Epithelial cell of esophagus (primary cell): ENCODE data around the gene TRIO.

Source experiments
- DNase-seq: peaks from one replicate; pipeline ENCODE4 v3.0.0; 2010; ENCODE audit warnings: low read depth
- H3K4me3 ChIP-seq: 2 replicates; pipeline ENCODE4 v1.5.1; 2011; ENCODE audit warnings: mild to moderate bottlenecking, low read length, control low read depth
- CTCF ChIP-seq: IDR thresholded peaks from 2 replicates; pipeline ENCODE4 v1.5.1; 2011; ENCODE audit warnings: low read depth, mild to moderate bottlenecking, low read length, control low read depth, inconsistent platforms; ENCODE audit not compliant: insufficient read depth; ENCODE audit errors: missing control alignments

Gene TRIO

GRCh38 chr5:14417276-14417730, 274.2 kb downstream of the TRIO start:
- H3K4me3 ChIP-seq = no peak overlapping the region
- DNase-seq = no peak
- no peak for TF ChIP-seq CTCF

- no peak overlapping the region for H3K4me3 ChIP-seq
- no peak for TF ChIP-seq CTCF
These were observed 274.9 kb downstream of the TRIO start for GRCh38 chr5:14417792-14418765.

GRCh38 chr5:14419686-14420085, 276.5 kb downstream of the TRIO start:
- H3K4me3 ChIP-seq = no peak overlapping the region
- TF ChIP-seq CTCF = no peak
- DNase-seq = no peak

More at GRCh38 chr5:14417792-14418765, 274.9 kb downstream of the TRIO start:
- DNase-seq = no peak

GRCh38 chr5:14420101-14420811, 277.1 kb downstream of the TRIO start:
- peak; percentile 48 for DNase-seq
- no peak overlapping the region for H3K4me3 ChIP-seq
- no peak for TF ChIP-seq CTCF

- peak; percentile 78 for DNase-seq
- TF ChIP-seq CTCF = no peak
- H3K4me3 ChIP-seq = no peak overlapping the region
These were observed 278.7 kb downstream of the TRIO start for GRCh38 chr5:14421851-14422250.

- no peak overlapping the region for H3K4me3 ChIP-seq
- no peak for DNase-seq
- no peak for TF ChIP-seq CTCF
These were observed 281.0 kb downstream of the TRIO start for GRCh38 chr5:14424011-14424685.
